NB4 (cell line): ENCODE results near the gene PDPN.

Experiments
- CTCF ChIP-seq: IDR thresholded peaks from one replicate; pipeline ENCODE4 v1.5.1; 2012; ENCODE audit warnings: low read depth, low read length
- MAX ChIP-seq: IDR thresholded peaks from 2 replicates; pipeline ENCODE4 v1.6.1; 2011; ENCODE audit warnings: low read depth, low read length

GRCh38 chr1:13556224-13556764, 27.3 kb upstream of the PDPN start:
- TF ChIP-seq CTCF (no peak), MAX (no peak)
